ENCODE data around the gene TEAD2. TPM values are rescaled to one million over a fixed set of nuclear protein-coding genes. Genes with fewer than 3 reads are reported as not detected.

Gene TEAD2
- total RNA-seq = 49.6 to 63.8 TPM (median 62.6 TPM) in 3 replicates
- long read RNA-seq, partial matches to known transcripts = 6 of 34 reads
- long read RNA-seq, other reads (novel, unspliced or antisense) = 21 of 34 reads

DNA sequence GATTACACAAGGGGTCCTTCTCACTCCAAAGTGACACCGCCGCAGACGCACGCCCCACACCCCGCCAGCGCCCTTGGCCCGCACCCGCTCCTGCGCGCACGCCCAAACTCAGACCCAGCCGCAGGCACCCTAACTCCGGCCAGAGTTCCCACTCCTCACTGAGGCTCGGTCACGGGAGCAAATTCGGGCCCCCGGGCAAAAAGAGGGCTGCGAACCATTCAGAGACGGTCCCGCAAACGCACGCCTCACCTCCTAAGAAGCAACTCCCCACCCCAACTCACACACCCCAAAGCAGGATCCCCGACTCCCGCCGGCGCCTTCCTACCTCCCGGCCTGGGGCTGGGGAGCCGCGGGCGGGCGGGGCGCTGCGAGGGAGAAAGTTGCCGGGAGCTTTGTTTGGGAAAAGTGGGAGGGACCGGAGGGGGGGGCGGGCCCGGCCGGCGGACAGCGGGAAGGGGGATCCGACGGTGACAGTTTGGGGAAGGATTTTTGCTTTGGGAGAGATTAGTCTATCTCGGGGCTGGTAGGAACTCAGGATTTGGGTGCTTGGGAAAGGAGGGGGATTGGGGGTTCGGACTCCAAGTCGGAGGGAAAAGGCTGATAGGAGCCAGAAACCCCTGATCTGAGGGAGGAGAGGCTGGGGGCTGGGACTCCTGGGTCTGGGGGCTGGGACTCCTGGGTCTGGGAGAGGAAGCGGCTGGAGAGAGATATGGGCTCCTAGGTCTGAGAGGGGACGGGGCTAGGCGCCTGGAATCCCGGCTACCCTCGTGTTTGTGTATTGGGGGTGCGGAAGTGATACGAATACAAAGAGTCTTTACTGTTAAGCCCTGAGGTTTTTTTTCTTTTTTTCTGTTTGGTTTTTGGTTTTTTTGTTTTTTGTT lies at the start of gene TEAD2:
Gene TEAD2 (minus strand): TSS at position 369 of the 881 bp plus-strand sequence. CDS start 2,341 bp downstream, outside the sequence.
- no peak for DNase-seq (ENCODE audit: low spot score)
- Mint-ChIP-seq H3K27me3 (ENCODE audit: low read depth) (no peaks in the 10 kb centered on the region), H3K36me3 (ENCODE audit: low read depth) (peaks cover 4% of the 10 kb centered on the region), H3K27ac (ENCODE audit: unreplicated experiment) (no peak within 1 kb of the TSS), H3K4me3 (ENCODE audit: unreplicated experiment) (no peak within 1 kb of the TSS), H3K9me3 (ENCODE audit: low read depth) (no peaks in the 10 kb centered on the region), H3K4me1 (ENCODE audit: low read depth) (peaks cover 17% of the 10 kb centered on the region)
- TF ChIP-seq, protein P1, sequence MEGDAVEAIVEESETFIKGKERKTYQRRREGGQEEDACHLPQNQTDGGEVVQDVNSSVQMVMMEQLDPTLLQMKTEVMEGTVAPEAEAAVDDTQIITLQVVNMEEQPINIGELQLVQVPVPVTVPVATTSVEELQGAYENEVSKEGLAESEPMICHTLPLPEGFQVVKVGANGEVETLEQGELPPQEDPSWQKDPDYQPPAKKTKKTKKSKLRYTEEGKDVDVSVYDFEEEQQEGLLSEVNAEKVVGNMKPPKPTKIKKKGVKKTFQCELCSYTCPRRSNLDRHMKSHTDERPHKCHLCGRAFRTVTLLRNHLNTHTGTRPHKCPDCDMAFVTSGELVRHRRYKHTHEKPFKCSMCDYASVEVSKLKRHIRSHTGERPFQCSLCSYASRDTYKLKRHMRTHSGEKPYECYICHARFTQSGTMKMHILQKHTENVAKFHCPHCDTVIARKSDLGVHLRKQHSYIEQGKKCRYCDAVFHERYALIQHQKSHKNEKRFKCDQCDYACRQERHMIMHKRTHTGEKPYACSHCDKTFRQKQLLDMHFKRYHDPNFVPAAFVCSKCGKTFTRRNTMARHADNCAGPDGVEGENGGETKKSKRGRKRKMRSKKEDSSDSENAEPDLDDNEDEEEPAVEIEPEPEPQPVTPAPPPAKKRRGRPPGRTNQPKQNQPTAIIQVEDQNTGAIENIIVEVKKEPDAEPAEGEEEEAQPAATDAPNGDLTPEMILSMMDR (IDR thresholded peaks at IDR 0.05) = no peak

DNA sequence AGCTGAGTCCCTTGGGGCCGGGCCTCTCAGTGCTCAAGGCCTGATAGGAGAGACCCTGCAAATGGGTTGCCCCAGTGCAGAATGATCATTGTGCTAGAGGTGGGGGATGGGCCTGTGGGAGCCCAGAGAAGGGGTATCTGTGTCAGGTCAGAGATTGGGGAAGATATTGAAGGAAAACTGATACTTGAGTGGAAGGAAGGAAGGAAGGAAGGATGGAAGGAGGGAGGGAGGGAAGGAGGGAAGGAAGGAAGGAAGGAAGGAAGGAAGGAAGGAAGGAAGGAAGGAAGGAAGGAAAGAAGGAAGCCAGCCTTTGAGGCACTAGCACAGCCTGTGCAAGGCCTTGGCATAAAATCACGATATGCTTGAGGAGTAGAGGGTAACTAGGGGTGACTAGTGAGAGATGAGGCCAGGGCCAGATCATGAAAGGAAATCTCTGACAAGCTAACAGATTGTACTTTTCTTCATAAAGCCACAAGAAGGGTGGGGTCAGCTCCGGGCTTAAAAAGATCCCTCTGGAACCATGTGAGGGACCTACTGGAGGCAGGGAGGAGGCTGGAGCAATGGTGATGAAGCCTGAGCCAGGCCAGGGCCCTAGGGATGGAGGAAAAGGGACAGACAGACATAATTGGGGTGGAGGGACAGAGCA lies 49.6 kb upstream of the TEAD2 start:
- Mint-ChIP-seq H3K36me3 (ENCODE audit: low read depth) (no peaks in the 10 kb centered on the region), H3K9me3 (ENCODE audit: low read depth) (no peaks in the 10 kb centered on the region), H3K27ac (ENCODE audit: unreplicated experiment) (no peak overlapping the region), H3K4me3 (ENCODE audit: unreplicated experiment) (no peak overlapping the region), H3K4me1 (ENCODE audit: low read depth) (no peaks in the 10 kb centered on the region), H3K27me3 (ENCODE audit: low read depth) (peaks cover 7% of the 10 kb centered on the region)
- no peak for DNase-seq (ENCODE audit: low spot score)
- TF ChIP-seq, protein P1 (IDR thresholded peaks at IDR 0.05) = no peak

DNA sequence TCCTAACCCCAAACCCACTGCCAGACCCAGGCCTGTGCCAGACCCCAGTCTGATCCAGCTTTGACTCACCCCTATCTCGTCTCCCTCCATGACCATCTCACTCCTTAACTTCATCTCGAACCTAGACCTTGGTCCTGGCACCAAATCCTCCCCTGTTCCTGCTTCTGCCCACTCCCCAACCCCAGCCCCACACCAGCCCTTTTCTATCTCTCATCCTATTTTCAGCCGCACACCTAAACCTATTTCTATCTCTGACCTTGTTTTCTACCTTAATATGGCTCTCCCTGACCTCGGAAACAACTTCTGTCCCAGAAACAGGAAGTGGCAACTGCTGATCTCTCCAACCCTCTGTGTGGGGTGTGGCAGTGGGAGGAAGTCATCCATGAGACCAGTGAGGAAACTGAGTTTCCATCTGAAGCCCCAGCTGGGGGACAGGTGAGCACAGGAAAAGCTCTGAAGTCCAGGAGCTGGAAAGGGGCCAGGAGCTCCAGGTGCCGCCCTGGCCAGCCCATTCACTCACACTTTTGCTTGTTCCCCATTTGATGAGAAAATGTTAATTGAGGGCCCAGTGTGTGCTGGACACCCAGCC lies 47.3 kb upstream of the TEAD2 start:
- Mint-ChIP-seq H3K36me3 (ENCODE audit: low read depth) (no peaks in the 10 kb centered on the region), H3K27ac (ENCODE audit: unreplicated experiment) (no peak overlapping the region), H3K4me1 (ENCODE audit: low read depth) (no peaks in the 10 kb centered on the region), H3K9me3 (ENCODE audit: low read depth) (no peaks in the 10 kb centered on the region), H3K4me3 (ENCODE audit: unreplicated experiment) (no peak overlapping the region), H3K27me3 (ENCODE audit: low read depth) (peaks cover 3% of the 10 kb centered on the region)
- DNase-seq (ENCODE audit: low spot score) = no peak
- TF ChIP-seq, protein P1 (IDR thresholded peaks at IDR 0.05) = no peak

DNA sequence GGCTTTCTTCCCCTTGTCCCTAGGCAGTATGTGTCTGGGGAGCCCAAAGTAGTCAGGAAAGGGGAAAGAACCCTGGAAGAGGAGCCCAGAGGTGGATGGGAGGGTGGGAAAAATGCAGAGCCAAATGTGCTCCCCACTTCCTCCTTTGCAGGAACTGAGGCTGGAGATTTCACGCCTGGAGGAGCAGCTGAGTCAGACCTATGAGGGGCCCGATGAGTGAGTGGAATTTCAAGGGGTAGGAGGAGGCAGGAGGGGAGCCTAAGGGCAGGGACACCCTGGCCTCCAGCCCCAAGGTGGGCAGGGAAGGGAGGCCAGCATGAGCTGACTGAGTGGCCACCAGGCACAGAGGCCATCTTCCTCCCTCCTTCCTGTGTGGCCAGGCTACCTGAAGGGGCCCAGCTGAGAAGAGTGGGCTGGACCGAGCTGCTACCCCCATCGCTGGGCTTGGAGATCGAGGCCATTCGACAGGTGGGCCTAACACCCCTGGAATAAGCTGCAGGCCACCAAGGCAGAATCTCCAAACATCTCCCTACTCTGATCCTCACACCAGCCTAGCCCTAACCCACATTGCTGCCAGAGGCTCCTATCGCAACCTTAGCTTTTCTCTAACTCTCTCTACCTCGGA lies 46.7 kb upstream of the TEAD2 start:
- Mint-ChIP-seq H3K27ac (ENCODE audit: unreplicated experiment) (no peak overlapping the region), H3K27me3 (ENCODE audit: low read depth) (peaks cover 3% of the 10 kb centered on the region), H3K36me3 (ENCODE audit: low read depth) (no peaks in the 10 kb centered on the region), H3K4me1 (ENCODE audit: low read depth) (peaks cover under 1% of the 10 kb centered on the region), H3K4me3 (ENCODE audit: unreplicated experiment) (no peak overlapping the region), H3K9me3 (ENCODE audit: low read depth) (no peaks in the 10 kb centered on the region)
- TF ChIP-seq, protein P1 (IDR thresholded peaks at IDR 0.05) = no peak
- DNase-seq (ENCODE audit: low spot score) = no peak
